Astrocyte (in vitro differentiated cells and primary cell): ENCODE data around the gene ACOT11.

Experiments used
- EZH2 ChIP-seq: IDR thresholded peaks from 2 replicates; pipeline ENCODE4 v1.6.1; 2012; ENCODE audit warnings: mild to moderate bottlenecking, low read length, inconsistent platforms; ENCODE audit not compliant: insufficient read depth
- TF ChIP-seq, protein P1 (sequence below): IDR thresholded peaks from 2 replicates; pipeline ENCODE4 v1.5.1; 2011; ENCODE audit warnings: low read depth, mild to moderate bottlenecking, inconsistent platforms, low read length, moderate library complexity; ENCODE audit not compliant: insufficient read depth

- TF ChIP-seq, protein P1, sequence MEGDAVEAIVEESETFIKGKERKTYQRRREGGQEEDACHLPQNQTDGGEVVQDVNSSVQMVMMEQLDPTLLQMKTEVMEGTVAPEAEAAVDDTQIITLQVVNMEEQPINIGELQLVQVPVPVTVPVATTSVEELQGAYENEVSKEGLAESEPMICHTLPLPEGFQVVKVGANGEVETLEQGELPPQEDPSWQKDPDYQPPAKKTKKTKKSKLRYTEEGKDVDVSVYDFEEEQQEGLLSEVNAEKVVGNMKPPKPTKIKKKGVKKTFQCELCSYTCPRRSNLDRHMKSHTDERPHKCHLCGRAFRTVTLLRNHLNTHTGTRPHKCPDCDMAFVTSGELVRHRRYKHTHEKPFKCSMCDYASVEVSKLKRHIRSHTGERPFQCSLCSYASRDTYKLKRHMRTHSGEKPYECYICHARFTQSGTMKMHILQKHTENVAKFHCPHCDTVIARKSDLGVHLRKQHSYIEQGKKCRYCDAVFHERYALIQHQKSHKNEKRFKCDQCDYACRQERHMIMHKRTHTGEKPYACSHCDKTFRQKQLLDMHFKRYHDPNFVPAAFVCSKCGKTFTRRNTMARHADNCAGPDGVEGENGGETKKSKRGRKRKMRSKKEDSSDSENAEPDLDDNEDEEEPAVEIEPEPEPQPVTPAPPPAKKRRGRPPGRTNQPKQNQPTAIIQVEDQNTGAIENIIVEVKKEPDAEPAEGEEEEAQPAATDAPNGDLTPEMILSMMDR = no peak
- TF ChIP-seq EZH2 = no peak
Measured at GRCh38 chr1:54542120-54542961, 5.7 kb upstream of the ACOT11 start.
